Measurements from ENCODE around the gene GRM3. TPM values are rescaled to one million over a fixed set of nuclear protein-coding genes. Genes with fewer than 3 reads are reported as not detected.

Gene GRM3
- polyA plus RNA-seq, 1 of the 3 experiments (the other 2 are of a cell fraction), result not detected

DNA sequence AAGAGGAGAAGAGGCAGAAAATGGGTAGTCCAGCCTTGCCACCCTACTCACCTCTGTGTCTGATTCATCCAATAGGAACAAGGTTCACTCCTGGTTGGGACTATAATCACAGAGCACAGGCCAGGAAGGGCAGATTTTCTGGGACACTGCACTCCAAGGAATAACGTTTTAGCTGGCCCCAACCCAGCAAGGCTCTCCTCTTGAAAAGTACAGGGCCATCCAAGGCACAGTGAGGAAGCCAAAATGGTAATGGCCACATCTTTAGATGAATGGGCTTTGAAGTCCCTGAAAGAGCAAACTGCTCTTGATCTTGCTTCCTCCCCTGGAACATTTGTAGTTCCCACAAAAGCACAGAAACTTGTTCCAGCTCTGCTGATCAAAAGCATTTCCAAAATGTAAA, 149.4 kb downstream of the GRM3 start:
- H3K9me3 ChIP-seq, result no peaks in the 10 kb centered on the region
- no peaks in the 10 kb centered on the region for H3K36me3 ChIP-seq (replicated peaks in 1 of 2; ENCODE audit: control insufficient read depth in 1 of 2, insufficient read depth in 2 of 2, low read length in 1 of 2)
- H3K9me2 ChIP-seq, result no peaks in the 10 kb centered on the region
- TF ChIP-seq EP300 (IDR thresholded peaks at IDR 0.05; ENCODE audit: borderline replicate concordance in 1 of 2, low read depth in 1 of 2, low read length in 1 of 2) (no peak), TEAD4 (IDR thresholded peaks at IDR 0.05; ENCODE audit: borderline replicate concordance, insufficient read depth) (no peak), FOSL2 (IDR thresholded peaks at IDR 0.05; ENCODE audit: borderline replicate concordance, low read depth) (no peak), FOXM1 (IDR thresholded peaks at IDR 0.05; ENCODE audit: low read depth) (no peak), RXRA (IDR thresholded peaks at IDR 0.05; ENCODE audit: borderline replicate concordance, low read depth) (no peak), FOXJ3 (CRISPR knock-in tag; IDR thresholded peaks at IDR 0.05) (no peak), RCOR1 (IDR thresholded peaks at IDR 0.05; ENCODE audit: low read length) (no peak), TAF1 (IDR thresholded peaks at IDR 0.05; ENCODE audit: borderline replicate concordance, low read depth, low read length) (no peak), SMC3 (IDR thresholded peaks at IDR 0.05; ENCODE audit: low read depth, low read length) (no peak), NFIC (IDR thresholded peaks at IDR 0.05; ENCODE audit: borderline replicate concordance) (no peak)
- TF ChIP-seq, protein P1, sequence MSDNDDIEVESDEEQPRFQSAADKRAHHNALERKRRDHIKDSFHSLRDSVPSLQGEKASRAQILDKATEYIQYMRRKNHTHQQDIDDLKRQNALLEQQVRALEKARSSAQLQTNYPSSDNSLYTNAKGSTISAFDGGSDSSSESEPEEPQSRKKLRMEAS (IDR thresholded peaks at IDR 0.05; ENCODE audit: low read depth), result no peak
- TF ChIP-seq, protein P2, sequence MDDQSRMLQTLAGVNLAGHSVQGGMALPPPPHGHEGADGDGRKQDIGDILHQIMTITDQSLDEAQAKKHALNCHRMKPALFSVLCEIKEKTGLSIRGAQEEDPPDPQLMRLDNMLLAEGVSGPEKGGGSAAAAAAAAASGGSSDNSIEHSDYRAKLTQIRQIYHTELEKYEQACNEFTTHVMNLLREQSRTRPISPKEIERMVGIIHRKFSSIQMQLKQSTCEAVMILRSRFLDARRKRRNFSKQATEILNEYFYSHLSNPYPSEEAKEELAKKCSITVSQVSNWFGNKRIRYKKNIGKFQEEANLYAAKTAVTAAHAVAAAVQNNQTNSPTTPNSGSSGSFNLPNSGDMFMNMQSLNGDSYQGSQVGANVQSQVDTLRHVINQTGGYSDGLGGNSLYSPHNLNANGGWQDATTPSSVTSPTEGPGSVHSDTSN (IDR thresholded peaks at IDR 0.05), result no peak
- TF ChIP-seq, protein P3, sequence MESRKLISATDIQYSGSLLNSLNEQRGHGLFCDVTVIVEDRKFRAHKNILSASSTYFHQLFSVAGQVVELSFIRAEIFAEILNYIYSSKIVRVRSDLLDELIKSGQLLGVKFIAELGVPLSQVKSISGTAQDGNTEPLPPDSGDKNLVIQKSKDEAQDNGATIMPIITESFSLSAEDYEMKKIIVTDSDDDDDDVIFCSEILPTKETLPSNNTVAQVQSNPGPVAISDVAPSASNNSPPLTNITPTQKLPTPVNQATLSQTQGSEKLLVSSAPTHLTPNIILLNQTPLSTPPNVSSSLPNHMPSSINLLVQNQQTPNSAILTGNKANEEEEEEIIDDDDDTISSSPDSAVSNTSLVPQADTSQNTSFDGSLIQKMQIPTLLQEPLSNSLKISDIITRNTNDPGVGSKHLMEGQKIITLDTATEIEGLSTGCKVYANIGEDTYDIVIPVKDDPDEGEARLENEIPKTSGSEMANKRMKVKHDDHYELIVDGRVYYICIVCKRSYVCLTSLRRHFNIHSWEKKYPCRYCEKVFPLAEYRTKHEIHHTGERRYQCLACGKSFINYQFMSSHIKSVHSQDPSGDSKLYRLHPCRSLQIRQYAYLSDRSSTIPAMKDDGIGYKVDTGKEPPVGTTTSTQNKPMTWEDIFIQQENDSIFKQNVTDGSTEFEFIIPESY (IDR thresholded peaks at IDR 0.05; ENCODE audit: borderline replicate concordance, low read depth), result no peak
- TF ChIP-seq, protein P4, sequence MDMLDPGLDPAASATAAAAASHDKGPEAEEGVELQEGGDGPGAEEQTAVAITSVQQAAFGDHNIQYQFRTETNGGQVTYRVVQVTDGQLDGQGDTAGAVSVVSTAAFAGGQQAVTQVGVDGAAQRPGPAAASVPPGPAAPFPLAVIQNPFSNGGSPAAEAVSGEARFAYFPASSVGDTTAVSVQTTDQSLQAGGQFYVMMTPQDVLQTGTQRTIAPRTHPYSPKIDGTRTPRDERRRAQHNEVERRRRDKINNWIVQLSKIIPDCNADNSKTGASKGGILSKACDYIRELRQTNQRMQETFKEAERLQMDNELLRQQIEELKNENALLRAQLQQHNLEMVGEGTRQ (IDR thresholded peaks at IDR 0.05; ENCODE audit: borderline replicate concordance, low read depth, low read length), result no peak
- TF ChIP-seq, protein P5, sequence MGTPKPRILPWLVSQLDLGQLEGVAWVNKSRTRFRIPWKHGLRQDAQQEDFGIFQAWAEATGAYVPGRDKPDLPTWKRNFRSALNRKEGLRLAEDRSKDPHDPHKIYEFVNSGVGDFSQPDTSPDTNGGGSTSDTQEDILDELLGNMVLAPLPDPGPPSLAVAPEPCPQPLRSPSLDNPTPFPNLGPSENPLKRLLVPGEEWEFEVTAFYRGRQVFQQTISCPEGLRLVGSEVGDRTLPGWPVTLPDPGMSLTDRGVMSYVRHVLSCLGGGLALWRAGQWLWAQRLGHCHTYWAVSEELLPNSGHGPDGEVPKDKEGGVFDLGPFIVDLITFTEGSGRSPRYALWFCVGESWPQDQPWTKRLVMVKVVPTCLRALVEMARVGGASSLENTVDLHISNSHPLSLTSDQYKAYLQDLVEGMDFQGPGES (IDR thresholded peaks at IDR 0.05; ENCODE audit: low read depth, low read length), result no peak
- H3K79me2 ChIP-seq (ENCODE audit: insufficient read depth), result no peaks in the 10 kb centered on the region
- CTCF ChIA-PET, result interaction anchor here (0.6 to 1.9 kb wide), 2 partner anchors 9 to 21 kb away, joined by 4 to 6 read pairs; no protein-coding TSS in a partner anchor
- H4K20me1 ChIP-seq (ENCODE audit: insufficient read depth), result no peaks in the 10 kb centered on the region
- no peak for DNase-seq
- no peak overlapping the region for H3K4me2 ChIP-seq
- no peaks in the 10 kb centered on the region for H3F3A ChIP-seq (replicated peaks; ENCODE audit: insufficient read depth)
- H3K27me3 ChIP-seq (ENCODE audit: insufficient read depth), result no peaks in the 10 kb centered on the region
- H3K27ac ChIP-seq (ENCODE audit: low read depth in 2 of 2, low read length in 1 of 2), result no peak overlapping the region
- H2AFZ ChIP-seq (ENCODE audit: low read depth), result no peak overlapping the region
- 0% methylated on average over 1 of the region's 1 CpG for WGBS (ENCODE audit: low lambda C conversion rate)
- H3K4me1 ChIP-seq (ENCODE audit: control insufficient read depth in 1 of 2, insufficient read depth in 2 of 2, low read depth in 1 of 2, low read length in 1 of 2), result no peaks in the 10 kb centered on the region
- H3K9ac ChIP-seq, result no peak overlapping the region
- no peak overlapping the region for H3K4me3 ChIP-seq (ENCODE audit: low read depth in 2 of 2, low read length in 1 of 2)
- POLR2A ChIA-PET, result no interaction called here

Measured in SK-N-SH (cell line).